Measurements from ENCODE around the gene NLRP2B. TPM values are rescaled to one million over a fixed set of nuclear protein-coding genes. Genes with fewer than 3 reads are reported as not detected.
"Not testable (repeated sequence)": the region's sequence is repeated elsewhere in the genome, so short reads cannot be mapped to it uniquely, and the experiment has no call there.

The NLRP2B gene
- not detected in 2 replicates for total RNA-seq (2014; rRNA removed; shearing (Covaris generic); ENCODE audit: low replicate concordance)

GRCh38 chrX:57680160-57680559 is at the start of gene NLRP2B:
Gene NLRP2B (minus strand): TSS chrX:57680260.
- Histone ChIP-seq H2AFZ (ENCODE audit: low read length) (no peak within 1 kb of the TSS), H4K20me1 (ENCODE audit: insufficient read depth, low read depth, low read length) (no peaks in the 10 kb centered on the region), H3K9me2 (replicated peaks; ENCODE audit: insufficient read depth, low read length) (no peaks in the 10 kb centered on the region), H3K4me2 (ENCODE audit: low read depth, low read length, poor library complexity, severe bottlenecking) (no peak within 1 kb of the TSS), H3K4me3 (ENCODE audit: low read length) (no peak within 1 kb of the TSS), H3K27me3 (ENCODE audit: low read length) (no peaks in the 10 kb centered on the region), H3K27ac (ENCODE audit: low read length) (no peak within 1 kb of the TSS), H3K9ac (ENCODE audit: low read length) (no peak within 1 kb of the TSS), H3K4me1 (ENCODE audit: low read length) (no peaks in the 10 kb centered on the region), H3K36me3 (ENCODE audit: insufficient read depth, low read length) (no peaks in the 10 kb centered on the region), H3K9me3 (ENCODE audit: low read length) (no peaks in the 10 kb centered on the region), H3K79me2 (ENCODE audit: low read length) (no peaks in the 10 kb centered on the region)
- no peak for DNase-seq

- not testable (repeated sequence) for H3K36me3 ChIP-seq (ENCODE audit: insufficient read depth, low read length); DNase-seq; H3K4me3 ChIP-seq (ENCODE audit: low read length); H3K9ac ChIP-seq (ENCODE audit: low read length); H3K9me2 ChIP-seq (replicated peaks; ENCODE audit: insufficient read depth, low read length); H3K27me3 ChIP-seq (ENCODE audit: low read length); H2AFZ ChIP-seq (ENCODE audit: low read length); H3K4me1 ChIP-seq (ENCODE audit: low read length); H3K27ac ChIP-seq (ENCODE audit: low read length); H4K20me1 ChIP-seq (ENCODE audit: insufficient read depth, low read depth, low read length); H3K4me2 ChIP-seq (ENCODE audit: low read depth, low read length, poor library complexity, severe bottlenecking); H3K79me2 ChIP-seq (ENCODE audit: low read length)
- H3K9me3 ChIP-seq (ENCODE audit: low read length), result peaks cover 25% of the 10 kb centered on the region
Observed at GRCh38 chrX:57725995-57726394, 45.9 kb upstream of the NLRP2B start.

GRCh38 chrX:57681341-57681740 is 1.3 kb upstream of the NLRP2B start:
- H3K4me2 ChIP-seq (ENCODE audit: low read depth, low read length, poor library complexity, severe bottlenecking), result no peak overlapping the region

GRCh38 chrX:57678686-57679428 is 1.2 kb downstream of the NLRP2B start:
- H3K27me3 ChIP-seq (ENCODE audit: low read length), result no peaks in the 10 kb centered on the region
- no peaks in the 10 kb centered on the region for H3K79me2 ChIP-seq (ENCODE audit: low read length)
- no peak overlapping the region for H3K9ac ChIP-seq (ENCODE audit: low read length)
- H3K36me3 ChIP-seq (ENCODE audit: insufficient read depth, low read length), result no peaks in the 10 kb centered on the region
- no peaks in the 10 kb centered on the region for H3K9me2 ChIP-seq (replicated peaks; ENCODE audit: insufficient read depth, low read length)
- H3K4me2 ChIP-seq (ENCODE audit: low read depth, low read length, poor library complexity, severe bottlenecking), result no peak overlapping the region
- no peak overlapping the region for H2AFZ ChIP-seq (ENCODE audit: low read length)
- no peaks in the 10 kb centered on the region for H4K20me1 ChIP-seq (ENCODE audit: insufficient read depth, low read depth, low read length)
- DNase-seq, result no peak
- no peaks in the 10 kb centered on the region for H3K4me1 ChIP-seq (ENCODE audit: low read length)
- no peak overlapping the region for H3K27ac ChIP-seq (ENCODE audit: low read length)
- no peaks in the 10 kb centered on the region for H3K9me3 ChIP-seq (ENCODE audit: low read length)
- no peak overlapping the region for H3K4me3 ChIP-seq (ENCODE audit: low read length)

More at GRCh38 chrX:57681341-57681740, 1.3 kb upstream of the NLRP2B start:
- Histone ChIP-seq H3K27me3 (ENCODE audit: low read length) (no peaks in the 10 kb centered on the region), H2AFZ (ENCODE audit: low read length) (no peak overlapping the region), H3K4me1 (ENCODE audit: low read length) (no peaks in the 10 kb centered on the region), H3K79me2 (ENCODE audit: low read length) (no peaks in the 10 kb centered on the region), H3K9me2 (replicated peaks; ENCODE audit: insufficient read depth, low read length) (no peaks in the 10 kb centered on the region), H3K9me3 (ENCODE audit: low read length) (no peaks in the 10 kb centered on the region), H3K4me3 (ENCODE audit: low read length) (no peak overlapping the region), H4K20me1 (ENCODE audit: insufficient read depth, low read depth, low read length) (no peaks in the 10 kb centered on the region), H3K36me3 (ENCODE audit: insufficient read depth, low read length) (no peaks in the 10 kb centered on the region), H3K27ac (ENCODE audit: low read length) (no peak overlapping the region), H3K9ac (ENCODE audit: low read length) (no peak overlapping the region)
- DNase-seq, result no peak

- Histone ChIP-seq H3K9me3 (ENCODE audit: low read length) (peaks cover 5% of the 10 kb centered on the region; the same call in 1 of the 2 replicates), H3K9me2 (replicated peaks; ENCODE audit: insufficient read depth, low read length) (no peaks in the 10 kb centered on the region), H3K27ac (ENCODE audit: low read length) (no peak overlapping the region), H3K4me3 (ENCODE audit: low read length) (no peak overlapping the region), H3K79me2 (ENCODE audit: low read length) (no peaks in the 10 kb centered on the region), H3K9ac (ENCODE audit: low read length) (no peak overlapping the region), H3K36me3 (ENCODE audit: insufficient read depth, low read length) (no peaks in the 10 kb centered on the region), H3K27me3 (ENCODE audit: low read length) (no peaks in the 10 kb centered on the region), H4K20me1 (ENCODE audit: insufficient read depth, low read depth, low read length) (no peaks in the 10 kb centered on the region), H3K4me1 (ENCODE audit: low read length) (no peaks in the 10 kb centered on the region), H3K4me2 (ENCODE audit: low read depth, low read length, poor library complexity, severe bottlenecking) (no peak overlapping the region), H2AFZ (ENCODE audit: low read length) (no peak overlapping the region)
- no peak for DNase-seq
Observed at GRCh38 chrX:57677132-57677858, 2.8 kb downstream of the NLRP2B start.

GRCh38 chrX:57675320-57675719 is 4.7 kb downstream of the NLRP2B start:
- peaks cover 5% of the 10 kb centered on the region; the same call in 1 of the 2 replicates for H3K9me3 ChIP-seq (ENCODE audit: low read length)
- H3K4me2 ChIP-seq (ENCODE audit: low read depth, low read length, poor library complexity, severe bottlenecking), result no peak overlapping the region
- no peak overlapping the region for H2AFZ ChIP-seq (ENCODE audit: low read length)
- no peak overlapping the region for H3K4me3 ChIP-seq (ENCODE audit: low read length)
- no peak for DNase-seq
- H4K20me1 ChIP-seq (ENCODE audit: insufficient read depth, low read depth, low read length), result no peaks in the 10 kb centered on the region
- no peak overlapping the region for H3K27ac ChIP-seq (ENCODE audit: low read length)
- no peaks in the 10 kb centered on the region for H3K4me1 ChIP-seq (ENCODE audit: low read length)
- no peak overlapping the region for H3K9ac ChIP-seq (ENCODE audit: low read length)
- no peaks in the 10 kb centered on the region for H3K27me3 ChIP-seq (ENCODE audit: low read length)
- H3K36me3 ChIP-seq (ENCODE audit: insufficient read depth, low read length), result no peaks in the 10 kb centered on the region
- H3K9me2 ChIP-seq (replicated peaks; ENCODE audit: insufficient read depth, low read length), result no peaks in the 10 kb centered on the region
- no peaks in the 10 kb centered on the region for H3K79me2 ChIP-seq (ENCODE audit: low read length)

- no peak overlapping the region for H3K4me2 ChIP-seq (ENCODE audit: low read depth, low read length, poor library complexity, severe bottlenecking)
- no peaks in the 10 kb centered on the region for H3K27me3 ChIP-seq (ENCODE audit: low read length)
- H2AFZ ChIP-seq (ENCODE audit: low read length), result no peak overlapping the region
- peaks cover 5% of the 10 kb centered on the region for H3K9me3 ChIP-seq (ENCODE audit: low read length)
- no peak overlapping the region for H3K27ac ChIP-seq (ENCODE audit: low read length)
- H3K79me2 ChIP-seq (ENCODE audit: low read length), result no peaks in the 10 kb centered on the region
- no peaks in the 10 kb centered on the region for H3K4me1 ChIP-seq (ENCODE audit: low read length)
- DNase-seq, result no peak
- no peaks in the 10 kb centered on the region for H3K36me3 ChIP-seq (ENCODE audit: insufficient read depth, low read length)
- no peaks in the 10 kb centered on the region for H3K9me2 ChIP-seq (replicated peaks; ENCODE audit: insufficient read depth, low read length)
- H3K4me3 ChIP-seq (ENCODE audit: low read length), result no peak overlapping the region
- H3K9ac ChIP-seq (ENCODE audit: low read length), result no peak overlapping the region
- H4K20me1 ChIP-seq (ENCODE audit: insufficient read depth, low read depth, low read length), result no peaks in the 10 kb centered on the region
Observed at GRCh38 chrX:57674861-57675260, 5.2 kb downstream of the NLRP2B start.

GRCh38 chrX:57669961-57670360 is 10.1 kb downstream of the NLRP2B start:
- DNase-seq, result no peak
- Histone ChIP-seq H3K9me3 (ENCODE audit: low read length) (peaks cover 9% of the 10 kb centered on the region), H3K9me2 (replicated peaks; ENCODE audit: insufficient read depth, low read length) (no peaks in the 10 kb centered on the region), H3K9ac (ENCODE audit: low read length) (no peak overlapping the region), H3K4me2 (ENCODE audit: low read depth, low read length, poor library complexity, severe bottlenecking) (no peak overlapping the region), H3K27ac (ENCODE audit: low read length) (no peak overlapping the region), H3K36me3 (ENCODE audit: insufficient read depth, low read length) (no peaks in the 10 kb centered on the region), H3K4me1 (ENCODE audit: low read length) (no peaks in the 10 kb centered on the region), H2AFZ (ENCODE audit: low read length) (no peak overlapping the region), H3K27me3 (ENCODE audit: low read length) (no peaks in the 10 kb centered on the region), H3K79me2 (ENCODE audit: low read length) (no peaks in the 10 kb centered on the region), H4K20me1 (ENCODE audit: insufficient read depth, low read depth, low read length) (no peaks in the 10 kb centered on the region), H3K4me3 (ENCODE audit: low read length) (no peak overlapping the region)

All from Karpas-422 (cell line).